D721Med (cell line): ENCODE measurements around the gene PHLPP1.

Source experiments
- DNase-seq: peaks from one replicate; pipeline ENCODE4 v3.0.0; 2011; ENCODE audit warnings: low spot score; ENCODE audit not compliant: insufficient read length
- FAIRE-seq: peaks from 2 replicates; lab custom pipeline; 2011; peaks lifted over from hg19 to GRCh38; lab: Jason Lieb, UNC
- TF ChIP-seq, protein P1 (sequence below): IDR thresholded peaks from 2 replicates; pipeline ENCODE4 v1.5.1; 2012; ENCODE audit warnings: mild to moderate bottlenecking, control low read depth; ENCODE audit not compliant: insufficient read depth; ENCODE audit errors: missing control alignments

The PHLPP1 gene

DNA sequence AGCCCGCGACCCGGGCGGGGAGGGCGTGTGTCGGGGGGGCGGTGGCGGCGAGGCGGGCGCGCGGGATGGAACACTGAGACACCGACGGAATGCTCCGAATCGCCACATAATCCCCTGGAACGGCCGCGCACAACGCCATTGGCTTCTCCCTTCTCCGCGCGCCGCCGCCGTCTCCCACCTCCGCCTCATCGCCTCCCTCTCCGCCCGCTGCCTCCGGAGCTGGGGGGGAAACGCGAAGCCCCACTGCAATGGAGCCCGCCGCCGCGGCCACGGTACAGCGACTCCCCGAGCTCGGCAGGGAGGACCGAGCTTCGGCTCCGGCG lies at the start of gene PHLPP1:
PHLPP1 (plus strand) TSS at position 106 of the 323 bp plus-strand sequence; CDS start at position 249, 143 bp downstream.
- DNase-seq (no peak), FAIRE-seq (no peak)
- TF ChIP-seq, protein P1, sequence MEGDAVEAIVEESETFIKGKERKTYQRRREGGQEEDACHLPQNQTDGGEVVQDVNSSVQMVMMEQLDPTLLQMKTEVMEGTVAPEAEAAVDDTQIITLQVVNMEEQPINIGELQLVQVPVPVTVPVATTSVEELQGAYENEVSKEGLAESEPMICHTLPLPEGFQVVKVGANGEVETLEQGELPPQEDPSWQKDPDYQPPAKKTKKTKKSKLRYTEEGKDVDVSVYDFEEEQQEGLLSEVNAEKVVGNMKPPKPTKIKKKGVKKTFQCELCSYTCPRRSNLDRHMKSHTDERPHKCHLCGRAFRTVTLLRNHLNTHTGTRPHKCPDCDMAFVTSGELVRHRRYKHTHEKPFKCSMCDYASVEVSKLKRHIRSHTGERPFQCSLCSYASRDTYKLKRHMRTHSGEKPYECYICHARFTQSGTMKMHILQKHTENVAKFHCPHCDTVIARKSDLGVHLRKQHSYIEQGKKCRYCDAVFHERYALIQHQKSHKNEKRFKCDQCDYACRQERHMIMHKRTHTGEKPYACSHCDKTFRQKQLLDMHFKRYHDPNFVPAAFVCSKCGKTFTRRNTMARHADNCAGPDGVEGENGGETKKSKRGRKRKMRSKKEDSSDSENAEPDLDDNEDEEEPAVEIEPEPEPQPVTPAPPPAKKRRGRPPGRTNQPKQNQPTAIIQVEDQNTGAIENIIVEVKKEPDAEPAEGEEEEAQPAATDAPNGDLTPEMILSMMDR: no peak

DNA sequence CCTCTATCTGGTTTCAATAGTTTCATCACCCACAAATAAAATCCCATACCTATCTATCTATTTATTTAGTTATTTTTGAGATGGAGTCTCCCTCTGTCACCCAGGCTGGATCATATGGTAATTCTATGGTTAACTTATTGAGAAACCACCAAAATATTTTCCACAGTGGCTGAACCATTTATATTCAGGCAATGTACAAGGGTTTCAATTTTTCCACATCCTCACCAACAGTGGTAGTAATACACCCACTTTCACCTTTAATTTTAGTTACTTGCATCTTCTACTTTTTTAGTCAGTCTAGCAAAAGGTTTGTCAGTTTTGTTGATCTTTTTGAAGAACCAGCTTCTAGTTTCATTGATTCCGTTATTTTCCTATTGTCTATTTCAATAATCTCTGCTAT lies 46.1 kb upstream of the PHLPP1 start:
- TF ChIP-seq, protein P1: no peak
- DNase-seq (no peak), FAIRE-seq (no peak)

DNA sequence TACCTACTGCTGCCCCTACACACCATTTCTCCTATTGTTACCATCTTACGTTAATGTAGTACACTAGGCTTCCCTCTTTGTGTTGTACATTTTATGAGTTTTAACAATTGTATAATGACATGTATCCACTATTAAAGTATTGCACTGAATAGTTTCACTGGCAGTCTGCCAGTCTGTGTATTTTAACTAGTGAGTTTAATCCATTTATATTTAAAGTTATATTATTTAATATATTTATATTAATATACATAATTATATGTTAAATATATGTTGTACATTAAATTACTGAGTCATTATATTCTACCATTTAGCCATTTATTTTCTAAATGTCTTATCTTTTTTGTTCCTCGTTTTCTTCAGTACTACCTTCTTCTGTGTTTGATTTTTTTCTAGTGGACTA lies 44.8 kb upstream of the PHLPP1 start:
- TF ChIP-seq, protein P1: no peak
- no peak for FAIRE-seq

DNA sequence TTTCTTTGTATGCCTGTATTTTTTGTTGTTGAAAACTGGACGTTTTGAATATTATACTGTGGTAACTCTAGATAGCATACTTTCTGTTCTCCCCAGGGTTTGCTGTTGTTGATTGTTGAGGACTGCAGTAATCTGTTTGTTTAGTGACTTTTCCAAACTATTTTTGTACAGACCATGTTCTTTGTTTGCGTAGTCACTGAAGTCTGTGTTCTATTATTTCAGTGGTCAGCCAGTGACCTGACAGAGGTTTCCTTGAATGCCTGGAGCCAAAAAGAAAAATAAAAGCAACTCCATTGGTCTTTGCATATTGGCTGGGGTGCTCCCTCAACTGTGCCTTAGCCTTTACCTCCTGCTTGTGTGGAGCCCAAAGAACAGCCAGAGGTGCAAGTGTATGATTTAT lies 42.7 kb upstream of the PHLPP1 start:
- peak; percentile 11 for FAIRE-seq
- TF ChIP-seq, protein P1: no peak
- no peak for DNase-seq

More for the DNA sequence above, 44.8 kb upstream of the PHLPP1 start:
- no peak for DNase-seq

- DNase-seq (no peak), FAIRE-seq (peak; percentile 80)
- TF ChIP-seq, protein P1: no peak
These were observed 36.4 kb upstream of the PHLPP1 start for GRCh38 chr18:62678847-62679485.

DNA sequence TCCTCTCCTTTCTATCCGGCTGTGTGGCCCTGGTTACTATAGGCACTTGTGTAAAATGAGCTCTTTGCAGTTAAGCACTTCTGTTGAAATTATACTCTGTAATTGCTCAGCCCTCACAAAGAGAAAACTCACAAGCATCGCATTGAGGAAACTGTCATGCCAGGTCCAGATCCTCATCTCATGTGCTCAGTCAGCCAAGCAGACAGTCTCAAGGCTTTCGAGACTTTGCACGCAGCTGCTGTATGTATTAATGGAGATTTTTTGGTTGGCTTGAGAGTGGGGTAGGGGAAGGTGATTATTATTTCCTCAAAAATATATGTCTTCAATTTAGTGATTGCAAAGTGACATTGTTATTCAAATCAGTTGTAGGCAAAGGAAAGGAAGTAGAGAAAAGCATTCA lies 33.0 kb upstream of the PHLPP1 start:
- DNase-seq (no peak), FAIRE-seq (peak; percentile 51)
- TF ChIP-seq, protein P1: no peak

GRCh38 chr18:62683935-62684334 lies 31.4 kb upstream of the PHLPP1 start:
- DNase-seq (no peak), FAIRE-seq (peak; percentile 51)
- TF ChIP-seq, protein P1: no peak
